HEK293 (cell line): ENCODE measurements around the gene AQP9.

ENCODE experiments used
- CTCF ChIA-PET: fragments of 350-600 bp; formaldehyde crosslinking; extraction: SDS; loops from one replicate; lab custom pipeline; 2021; ENCODE audit warnings: antibody characterized with exemption; lab: Yijun Ruan, JAX
- POLR2A ChIA-PET: fragments of 300-600 bp; formaldehyde crosslinking; extraction: SDS; loops from one replicate; lab custom pipeline; 2020; ENCODE audit warnings: antibody characterized with exemption, inconsistent platforms; lab: Yijun Ruan, JAX
- H3K27ac ChIP-seq: fragments of 200-500 bp; sonication (Bioruptor generic); 2 replicates; pipeline ENCODE4 v1.5.1; 2014; ENCODE audit warnings: low read depth, low read length, control low read depth, inconsistent platforms; ENCODE audit errors: extremely low read depth
- H3K36me3 ChIP-seq, 2 experiments: fragments of 200-500 bp in 1 of 2; sonication (Bioruptor generic) in 1 of 2; 1 replicate in 1 of 2; 2 replicates in 1 of 2; pipeline ENCODE4 v1.5.1; 2014 to 2017; ENCODE audit warnings: inconsistent platforms in 2 of 2, low read length in 2 of 2; ENCODE audit not compliant: control insufficient read depth in 2 of 2, insufficient read depth in 1 of 2
- H3K4me1 ChIP-seq: fragments of 200-500 bp; sonication (Bioruptor generic); 2 replicates; pipeline ENCODE4 v1.5.1; 2014; ENCODE audit warnings: mild to moderate bottlenecking, low read length, inconsistent platforms; ENCODE audit not compliant: control insufficient read depth, insufficient read depth
- H3K4me3 ChIP-seq: 2 replicates; pipeline ENCODE4 v1.5.1; 2011; ENCODE audit warnings: low read depth, mild to moderate bottlenecking, control low read depth, low read length, moderate library complexity
- H3K9me3 ChIP-seq: fragments of 200-500 bp; sonication (Bioruptor generic); 2 replicates; pipeline ENCODE4 v1.5.1; 2014; ENCODE audit warnings: low read depth, low read length, inconsistent platforms; ENCODE audit not compliant: control insufficient read depth, insufficient read depth
- TRIM28 ChIP-seq: IDR thresholded peaks from 2 replicates; pipeline ENCODE4 v1.6.1; 2011; ENCODE audit warnings: low read length, control low read depth, borderline replicate concordance
- ZBTB17 ChIP-seq: fragments of 450-650 bp; formaldehyde crosslinking; IDR thresholded peaks from 2 replicates; pipeline ENCODE4 v1.5.1; 2016; ENCODE audit warnings: missing biosample characterization, missing genetic modification characterization
- ZFP3 ChIP-seq: fragments of 450-650 bp; formaldehyde crosslinking; IDR thresholded peaks from 2 replicates; pipeline ENCODE4 v1.5.1; 2016; ENCODE audit warnings: low read depth, missing biosample characterization, missing genetic modification characterization
- ZNF10 ChIP-seq: fragments of 450-650 bp; formaldehyde crosslinking; IDR thresholded peaks from 2 replicates; pipeline ENCODE4 v1.5.1; 2017; ENCODE audit warnings: missing biosample characterization, missing genetic modification characterization
- ZNF114 ChIP-seq: fragments of 450-650 bp; formaldehyde crosslinking; IDR thresholded peaks from 2 replicates; pipeline ENCODE4 v1.5.0; 2017; ENCODE audit warnings: missing biosample characterization, missing genetic modification characterization
- ZNF133 ChIP-seq: fragments of 450-650 bp; formaldehyde crosslinking; IDR thresholded peaks from 2 replicates; pipeline ENCODE4 v1.5.1; 2016; ENCODE audit warnings: missing biosample characterization, missing genetic modification characterization
- ZNF169 ChIP-seq: fragments of 450-650 bp; formaldehyde crosslinking; IDR thresholded peaks from 2 replicates; pipeline ENCODE4 v1.5.1; 2016; ENCODE audit warnings: missing biosample characterization, missing genetic modification characterization
- ZNF175 ChIP-seq: fragments of 450-650 bp; formaldehyde crosslinking; IDR thresholded peaks from 2 replicates; pipeline ENCODE4 v1.5.1; 2016; ENCODE audit warnings: missing biosample characterization, missing genetic modification characterization
- ZNF184 ChIP-seq: fragments of 450-650 bp; IDR thresholded peaks from 2 replicates; pipeline ENCODE4 v1.5.1; 2018; ENCODE audit warnings: missing biosample characterization, mild to moderate bottlenecking, missing genetic modification characterization
- ZNF266 ChIP-seq: fragments of 450-650 bp; formaldehyde crosslinking; IDR thresholded peaks from 2 replicates; pipeline ENCODE4 v1.5.1; 2016; ENCODE audit warnings: missing biosample characterization, missing genetic modification characterization, low read depth
- ZNF292 ChIP-seq: fragments of 450-650 bp; formaldehyde crosslinking; IDR thresholded peaks from 2 replicates; pipeline ENCODE4 v1.5.1; 2016; ENCODE audit warnings: low read depth, missing biosample characterization, missing genetic modification characterization, borderline replicate concordance
- ZNF302 ChIP-seq: fragments of 450-650 bp; formaldehyde crosslinking; IDR thresholded peaks from 2 replicates; pipeline ENCODE4 v1.5.1; 2016; ENCODE audit warnings: missing biosample characterization, missing genetic modification characterization, low read depth
- ZNF324 ChIP-seq: fragments of 450-650 bp; formaldehyde crosslinking; IDR thresholded peaks from 2 replicates; pipeline ENCODE4 v1.5.1; 2016; ENCODE audit warnings: missing biosample characterization, missing genetic modification characterization
- ZNF341 ChIP-seq: fragments of 450-650 bp; formaldehyde crosslinking; IDR thresholded peaks from 2 replicates; pipeline ENCODE4; 2016; ENCODE audit warnings: low read depth, missing biosample characterization, missing genetic modification characterization
- ZNF416 ChIP-seq: fragments of 450-650 bp; formaldehyde crosslinking; IDR thresholded peaks from 2 replicates; pipeline ENCODE4 v1.5.1; 2016; ENCODE audit warnings: missing biosample characterization, missing genetic modification characterization
- ZNF426 ChIP-seq: fragments of 450-650 bp; formaldehyde crosslinking; IDR thresholded peaks from 2 replicates; pipeline ENCODE4 v1.5.1; 2017; ENCODE audit warnings: missing biosample characterization, missing genetic modification characterization, mild to moderate bottlenecking, inconsistent platforms, moderate library complexity
- ZNF473 ChIP-seq: fragments of 450-650 bp; formaldehyde crosslinking; IDR thresholded peaks from 2 replicates; pipeline ENCODE4 v1.5.1; 2017; ENCODE audit warnings: missing biosample characterization, missing genetic modification characterization
- ZNF530 ChIP-seq: fragments of 450-650 bp; formaldehyde crosslinking; IDR thresholded peaks from 2 replicates; pipeline ENCODE4 v1.5.1; 2016; ENCODE audit warnings: low read depth, missing biosample characterization, missing genetic modification characterization
- ZNF544 ChIP-seq: fragments of 450-650 bp; formaldehyde crosslinking; IDR thresholded peaks from 2 replicates; pipeline ENCODE4 v1.5.0; 2017; ENCODE audit warnings: missing biosample characterization, missing genetic modification characterization
- ZNF677 ChIP-seq: fragments of 450-650 bp; IDR thresholded peaks from 2 replicates; pipeline ENCODE4 v1.5.0; 2018; ENCODE audit warnings: missing biosample characterization, mild to moderate bottlenecking, missing genetic modification characterization, moderate library complexity
- ZNF777 ChIP-seq: fragments of 450-650 bp; formaldehyde crosslinking; IDR thresholded peaks from 2 replicates; pipeline ENCODE4 v1.5.1; 2017; ENCODE audit warnings: missing biosample characterization, missing genetic modification characterization, borderline replicate concordance
- TF ChIP-seq, protein P1 (sequence below): fragments of 450-650 bp; formaldehyde crosslinking; IDR thresholded peaks from 2 replicates; pipeline ENCODE4 v1.5.1; 2016; ENCODE audit warnings: missing biosample characterization, missing genetic modification characterization
- TF ChIP-seq, protein P2 (sequence below): fragments of 450-650 bp; formaldehyde crosslinking; IDR thresholded peaks from 2 replicates; pipeline ENCODE4 v1.5.1; 2016; ENCODE audit warnings: missing biosample characterization, missing genetic modification characterization
- TF ChIP-seq, protein P3 (sequence below): fragments of 450-650 bp; formaldehyde crosslinking; IDR thresholded peaks from 2 replicates; pipeline ENCODE4 v1.5.1; 2016; ENCODE audit warnings: missing biosample characterization, missing genetic modification characterization
- TF ChIP-seq, protein P4 (sequence below): fragments of 450-650 bp; IDR thresholded peaks from 2 replicates; pipeline ENCODE4 v1.5.1; 2018; ENCODE audit warnings: missing biosample characterization, mild to moderate bottlenecking, missing genetic modification characterization

Gene AQP9

DNA sequence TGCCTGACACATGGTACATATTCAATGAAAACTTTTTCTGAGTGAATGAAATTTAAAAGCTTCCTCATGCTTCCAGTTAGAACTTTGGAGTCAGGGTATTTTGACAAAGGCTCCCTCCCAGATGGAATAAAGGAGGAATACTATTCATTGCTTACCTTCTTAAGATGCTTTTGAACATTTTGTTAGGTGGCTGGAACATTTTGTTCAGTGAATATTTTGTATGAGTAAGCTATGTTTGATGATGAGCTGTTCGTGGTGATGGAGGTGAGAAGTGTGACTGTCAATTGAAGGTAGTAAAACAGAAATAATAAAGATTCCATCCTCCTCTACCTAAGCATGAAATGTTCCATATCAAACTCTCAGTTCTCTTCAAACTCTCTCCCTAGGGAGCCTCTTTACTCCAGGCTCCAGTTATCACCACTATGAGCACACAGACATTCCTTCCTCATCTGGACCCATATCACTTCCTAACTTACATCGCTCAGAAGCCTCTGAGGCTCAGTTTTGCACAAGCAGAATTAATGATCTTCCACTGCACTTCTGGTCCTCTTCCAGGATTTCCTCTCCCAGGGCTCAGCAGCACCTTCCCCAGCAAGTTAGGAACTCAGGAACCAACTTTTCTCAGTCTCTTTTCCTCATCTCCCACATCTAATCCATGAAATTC, 2.5 kb upstream of the AQP9 start (continued):
- TF ChIP-seq, protein P1, sequence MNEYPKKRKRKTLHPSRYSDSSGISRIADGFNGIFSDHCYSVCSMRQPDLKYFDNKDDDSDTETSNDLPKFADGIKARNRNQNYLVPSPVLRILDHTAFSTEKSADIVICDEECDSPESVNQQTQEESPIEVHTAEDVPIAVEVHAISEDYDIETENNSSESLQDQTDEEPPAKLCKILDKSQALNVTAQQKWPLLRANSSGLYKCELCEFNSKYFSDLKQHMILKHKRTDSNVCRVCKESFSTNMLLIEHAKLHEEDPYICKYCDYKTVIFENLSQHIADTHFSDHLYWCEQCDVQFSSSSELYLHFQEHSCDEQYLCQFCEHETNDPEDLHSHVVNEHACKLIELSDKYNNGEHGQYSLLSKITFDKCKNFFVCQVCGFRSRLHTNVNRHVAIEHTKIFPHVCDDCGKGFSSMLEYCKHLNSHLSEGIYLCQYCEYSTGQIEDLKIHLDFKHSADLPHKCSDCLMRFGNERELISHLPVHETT, result no peak
- TF ChIP-seq ZNF341 (tag by site-specific recombination) (no peak), ZNF133 (tag by site-specific recombination) (no peak), ZNF426 (no peak), ZNF530 (no peak), ZBTB17 (no peak), ZNF266 (no peak), ZNF114 (no peak)
- TF ChIP-seq, protein P2, sequence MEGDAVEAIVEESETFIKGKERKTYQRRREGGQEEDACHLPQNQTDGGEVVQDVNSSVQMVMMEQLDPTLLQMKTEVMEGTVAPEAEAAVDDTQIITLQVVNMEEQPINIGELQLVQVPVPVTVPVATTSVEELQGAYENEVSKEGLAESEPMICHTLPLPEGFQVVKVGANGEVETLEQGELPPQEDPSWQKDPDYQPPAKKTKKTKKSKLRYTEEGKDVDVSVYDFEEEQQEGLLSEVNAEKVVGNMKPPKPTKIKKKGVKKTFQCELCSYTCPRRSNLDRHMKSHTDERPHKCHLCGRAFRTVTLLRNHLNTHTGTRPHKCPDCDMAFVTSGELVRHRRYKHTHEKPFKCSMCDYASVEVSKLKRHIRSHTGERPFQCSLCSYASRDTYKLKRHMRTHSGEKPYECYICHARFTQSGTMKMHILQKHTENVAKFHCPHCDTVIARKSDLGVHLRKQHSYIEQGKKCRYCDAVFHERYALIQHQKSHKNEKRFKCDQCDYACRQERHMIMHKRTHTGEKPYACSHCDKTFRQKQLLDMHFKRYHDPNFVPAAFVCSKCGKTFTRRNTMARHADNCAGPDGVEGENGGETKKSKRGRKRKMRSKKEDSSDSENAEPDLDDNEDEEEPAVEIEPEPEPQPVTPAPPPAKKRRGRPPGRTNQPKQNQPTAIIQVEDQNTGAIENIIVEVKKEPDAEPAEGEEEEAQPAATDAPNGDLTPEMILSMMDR (tag by site-specific recombination), result no peak

DNA sequence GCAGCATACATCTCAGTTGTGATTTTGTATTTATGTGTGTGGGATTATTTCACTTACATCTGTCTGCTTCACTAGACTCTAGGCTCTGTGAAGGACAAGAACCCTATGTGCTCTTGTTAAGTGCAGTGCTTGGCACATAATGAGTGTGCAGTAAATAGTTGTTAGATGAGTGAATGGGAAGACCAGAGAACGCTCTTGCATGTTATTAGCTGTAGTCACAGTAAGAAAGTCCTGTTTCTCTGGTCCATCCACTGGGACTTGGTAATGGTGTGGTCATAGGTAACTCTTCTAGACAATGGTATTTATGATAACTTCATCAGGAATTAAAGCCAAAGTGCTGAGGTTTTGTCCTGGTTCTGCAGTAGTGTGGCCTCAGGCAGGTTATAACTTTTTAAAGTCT, 1.4 kb upstream of the AQP9 start:
- H3K27ac ChIP-seq, result no peak overlapping the region
- TF ChIP-seq ZNF777 (tag by site-specific recombination) (no peak), ZNF677 (tag by site-specific recombination) (no peak), ZNF544 (tag by site-specific recombination) (no peak), ZNF302 (no peak)
- TF ChIP-seq, all 188 proteins: peak for 0
- H3K36me3 ChIP-seq, result no peaks in the 10 kb centered on the region
- H3K9me3 ChIP-seq, result no peaks in the 10 kb centered on the region
- POLR2A ChIA-PET, result no interaction called here
- H3K4me3 ChIP-seq, result no peak overlapping the region
- H3K4me1 ChIP-seq, result no peaks in the 10 kb centered on the region
- CTCF ChIA-PET, result no interaction called here

DNA sequence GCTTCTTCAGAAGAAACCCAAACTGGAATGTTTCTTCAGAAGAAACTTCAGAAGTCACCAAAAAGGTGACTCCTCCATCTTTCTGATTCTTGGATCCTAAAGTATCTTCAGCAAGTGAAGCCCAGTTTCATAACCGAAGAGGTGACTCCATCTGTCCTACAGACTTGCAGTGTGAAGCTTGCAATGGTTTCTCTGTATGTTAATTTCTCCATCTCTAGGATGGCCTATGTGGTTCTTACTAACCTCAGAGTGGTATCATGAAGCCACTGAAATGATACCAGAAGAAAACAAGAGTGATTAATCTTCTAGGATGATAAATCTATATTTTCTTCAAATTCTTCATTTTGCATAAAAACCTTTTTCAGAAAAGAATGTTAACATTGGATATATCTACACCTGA, 495 bp upstream of the AQP9 start:
- Histone ChIP-seq H3K27ac (no peak overlapping the region), H3K4me1 (no peaks in the 10 kb centered on the region), H3K4me3 (no peak overlapping the region), H3K9me3 (no peaks in the 10 kb centered on the region), H3K36me3 (no peaks in the 10 kb centered on the region)
- ChIA-PET POLR2A (no interaction called here), CTCF (no interaction called here)
- TF ChIP-seq ZNF184 (tag by site-specific recombination) (no peak), ZFP3 (tag by site-specific recombination) (no peak), ZNF416 (tag by site-specific recombination) (no peak), ZNF292 (tag by site-specific recombination) (no peak), ZNF324 (no peak), ZNF10 (no peak), TRIM28 (no peak), ZNF473 (tag by site-specific recombination) (no peak), ZNF175 (tag by site-specific recombination) (no peak), ZNF169 (tag by site-specific recombination) (no peak), ZNF133 (tag by site-specific recombination) (no peak)
- TF ChIP-seq, protein P3, sequence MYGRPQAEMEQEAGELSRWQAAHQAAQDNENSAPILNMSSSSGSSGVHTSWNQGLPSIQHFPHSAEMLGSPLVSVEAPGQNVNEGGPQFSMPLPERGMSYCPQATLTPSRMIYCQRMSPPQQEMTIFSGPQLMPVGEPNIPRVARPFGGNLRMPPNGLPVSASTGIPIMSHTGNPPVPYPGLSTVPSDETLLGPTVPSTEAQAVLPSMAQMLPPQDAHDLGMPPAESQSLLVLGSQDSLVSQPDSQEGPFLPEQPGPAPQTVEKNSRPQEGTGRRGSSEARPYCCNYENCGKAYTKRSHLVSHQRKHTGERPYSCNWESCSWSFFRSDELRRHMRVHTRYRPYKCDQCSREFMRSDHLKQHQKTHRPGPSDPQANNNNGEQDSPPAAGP (tag by site-specific recombination), result no peak
- TF ChIP-seq, protein P4, sequence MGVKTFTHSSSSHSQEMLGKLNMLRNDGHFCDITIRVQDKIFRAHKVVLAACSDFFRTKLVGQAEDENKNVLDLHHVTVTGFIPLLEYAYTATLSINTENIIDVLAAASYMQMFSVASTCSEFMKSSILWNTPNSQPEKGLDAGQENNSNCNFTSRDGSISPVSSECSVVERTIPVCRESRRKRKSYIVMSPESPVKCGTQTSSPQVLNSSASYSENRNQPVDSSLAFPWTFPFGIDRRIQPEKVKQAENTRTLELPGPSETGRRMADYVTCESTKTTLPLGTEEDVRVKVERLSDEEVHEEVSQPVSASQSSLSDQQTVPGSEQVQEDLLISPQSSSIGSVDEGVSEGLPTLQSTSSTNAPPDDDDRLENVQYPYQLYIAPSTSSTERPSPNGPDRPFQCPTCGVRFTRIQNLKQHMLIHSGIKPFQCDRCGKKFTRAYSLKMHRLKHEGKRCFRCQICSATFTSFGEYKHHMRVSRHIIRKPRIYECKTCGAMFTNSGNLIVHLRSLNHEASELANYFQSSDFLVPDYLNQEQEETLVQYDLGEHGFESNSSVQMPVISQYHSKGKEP, result no peak
